H9 (cell line): ENCODE results near the gene SUPT20HL1. TPM values are rescaled to one million over a fixed set of nuclear protein-coding genes. Genes with fewer than 3 reads are reported as not detected.

Source experiments
- DNase-seq: peaks from one replicate; pipeline ENCODE4 v3.0.0-alpha.2; 2017
- H2AFZ ChIP-seq: one replicate; pipeline ENCODE4 v1.6.1; 2013; ENCODE audit warnings: mild to moderate bottlenecking, low read length, control low read depth, moderate library complexity
- H2AK5ac ChIP-seq: 2 replicates; pipeline ENCODE4 v1.6.1; 2013; ENCODE audit warnings: low read length, control low read depth, mixed read lengths; ENCODE audit not compliant: insufficient read length
- H2BK120ac ChIP-seq: one replicate; pipeline ENCODE4 v1.6.1; 2013; ENCODE audit warnings: low read depth, mild to moderate bottlenecking, low read length, control low read depth, inconsistent platforms; ENCODE audit not compliant: poor library complexity, severe bottlenecking
- H2BK12ac ChIP-seq: 2 replicates; pipeline ENCODE4 v1.6.1; 2013; ENCODE audit warnings: low read length, control low read depth, mixed read lengths, low read depth; ENCODE audit not compliant: insufficient read length
- H2BK15ac ChIP-seq: 2 replicates; pipeline ENCODE4 v1.6.1; 2013; ENCODE audit warnings: low read depth, low read length, control low read depth
- H2BK20ac ChIP-seq: one replicate; pipeline ENCODE4 v1.6.1; 2013; ENCODE audit warnings: low read depth, mild to moderate bottlenecking, low read length, control low read depth, inconsistent platforms; ENCODE audit not compliant: poor library complexity, severe bottlenecking
- H2BK5ac ChIP-seq: 2 replicates; pipeline ENCODE4 v1.6.1; 2013; ENCODE audit warnings: low read length, control low read depth, mixed read lengths; ENCODE audit not compliant: insufficient read length
- H3K14ac ChIP-seq: 2 replicates; pipeline ENCODE4 v1.6.1; 2013; ENCODE audit warnings: low read length, control low read depth; ENCODE audit not compliant: insufficient read depth
- H3K18ac ChIP-seq: 2 replicates; pipeline ENCODE4 v1.6.1; 2013; ENCODE audit warnings: low read depth, mild to moderate bottlenecking, mixed read lengths, low read length, control low read depth; ENCODE audit not compliant: insufficient read length
- H3K23ac ChIP-seq: 2 replicates; pipeline ENCODE4 v1.6.1; 2013; ENCODE audit warnings: low read length, control low read depth, mixed read lengths, low read depth; ENCODE audit not compliant: insufficient read length
- H3K23me2 ChIP-seq: 2 replicates; pipeline ENCODE4 v1.6.1; 2013; ENCODE audit warnings: low read depth, mild to moderate bottlenecking, mixed read lengths, low read length, control low read depth; ENCODE audit not compliant: insufficient read length, poor library complexity, severe bottlenecking
- H3K27ac ChIP-seq: 2 replicates; pipeline ENCODE4 v1.5.1; 2013; ENCODE audit warnings: low read length, control low read depth, mixed read lengths, low read depth; ENCODE audit not compliant: insufficient read length
- H3K27me3 ChIP-seq: 2 replicates; pipeline ENCODE4 v1.6.1; 2013; ENCODE audit warnings: low read length, control low read depth, inconsistent platforms; ENCODE audit not compliant: insufficient read depth
- H3K4ac ChIP-seq: 2 replicates; pipeline ENCODE4 v1.6.1; 2013; ENCODE audit warnings: low read depth, mild to moderate bottlenecking, control low read depth, inconsistent platforms, low read length, moderate library complexity
- H3K4me1 ChIP-seq: 2 replicates; pipeline ENCODE4 v1.6.1; 2013; ENCODE audit warnings: low read length, control low read depth, inconsistent platforms; ENCODE audit not compliant: insufficient read depth
- H3K4me2 ChIP-seq: 2 replicates; pipeline ENCODE4 v1.6.1; 2013; ENCODE audit warnings: low read length, control low read depth, mixed read lengths; ENCODE audit not compliant: insufficient read length, insufficient read depth
- H3K56ac ChIP-seq: 2 replicates; pipeline ENCODE4 v1.6.1; 2013; ENCODE audit warnings: low read depth, mild to moderate bottlenecking, mixed read lengths, low read length, control low read depth; ENCODE audit not compliant: insufficient read length
- H3K79me1 ChIP-seq: 2 replicates; pipeline ENCODE4 v1.6.1; 2013; ENCODE audit warnings: low read depth, mild to moderate bottlenecking, moderate library complexity, low read length, control low read depth, inconsistent platforms; ENCODE audit not compliant: insufficient read depth, poor library complexity, severe bottlenecking
- H3K79me2 ChIP-seq: 2 replicates; pipeline ENCODE4 v1.6.1; 2013; ENCODE audit warnings: low read length, control low read depth, inconsistent platforms; ENCODE audit not compliant: insufficient read depth
- H3K9ac ChIP-seq: 2 replicates; pipeline ENCODE4 v1.6.1; 2013; ENCODE audit warnings: low read length, control low read depth, mixed read lengths; ENCODE audit not compliant: insufficient read length; ENCODE audit errors: extremely low read depth
- H3K9me3 ChIP-seq: one replicate; pipeline ENCODE4 v1.6.1; 2013; ENCODE audit warnings: low read depth, low read length, inconsistent platforms; ENCODE audit not compliant: control insufficient read depth
- H3T11ph ChIP-seq: one replicate; pipeline ENCODE4 v1.6.1; 2013; ENCODE audit warnings: mild to moderate bottlenecking, low read length, control low read depth, inconsistent platforms
- H4K20me1 ChIP-seq: one replicate; pipeline ENCODE4 v1.6.1; 2013; ENCODE audit not compliant: control insufficient read depth, insufficient read length, insufficient read depth
- H4K5ac ChIP-seq: 2 replicates; pipeline ENCODE4 v1.6.1; 2013; ENCODE audit warnings: low read depth, mild to moderate bottlenecking, mixed read lengths, low read length, control low read depth; ENCODE audit not compliant: insufficient read length
- H4K8ac ChIP-seq: replicated peaks from 2 replicates; pipeline ENCODE4 v1.6.1; 2013; ENCODE audit warnings: low read length, control low read depth, mixed read lengths, low read depth; ENCODE audit not compliant: insufficient read length
- H4K91ac ChIP-seq: 2 replicates; pipeline ENCODE4 v1.6.1; 2013; ENCODE audit warnings: low read depth, mild to moderate bottlenecking, moderate library complexity, mixed read lengths, low read length, control low read depth; ENCODE audit not compliant: insufficient read length
- H3K27ac Mint-ChIP-seq, 3 experiments: 2 replicates in 2 of 3; 3 replicates in 1 of 3; pipeline ENCODE4 v1.8.0; 2020 to 2021; ENCODE audit warnings: mixed read lengths in 3 of 3, mild to moderate bottlenecking in 1 of 3, moderate library complexity in 1 of 3
- H3K27me3 Mint-ChIP-seq: 2 replicates; pipeline ENCODE4 v1.8.0; 2021; ENCODE audit warnings: low read depth, mild to moderate bottlenecking, moderate library complexity, mixed read lengths
- H3K36me3 Mint-ChIP-seq, 3 experiments: 2 replicates in 2 of 3; 3 replicates in 1 of 3; pipeline ENCODE4 v1.8.0; 2020 to 2021; ENCODE audit warnings: low read depth in 3 of 3, mixed read lengths in 3 of 3; ENCODE audit not compliant: insufficient read depth in 1 of 3
- H3K4me1 Mint-ChIP-seq, 2 experiments: 2 replicates each; pipeline ENCODE4 v1.8.0; 2020; ENCODE audit warnings: mixed read lengths in 2 of 2
- H3K4me3 Mint-ChIP-seq, 2 experiments: 2 replicates in 1 of 2; 3 replicates in 1 of 2; pipeline ENCODE4 v1.8.0; 2020 to 2021; ENCODE audit warnings: mild to moderate bottlenecking in 2 of 2, mixed read lengths in 2 of 2, moderate library complexity in 1 of 2
- H3K9me3 Mint-ChIP-seq, 2 experiments: 2 replicates in 1 of 2; 3 replicates in 1 of 2; pipeline ENCODE4 v1.8.0; 2020; ENCODE audit warnings: mild to moderate bottlenecking in 2 of 2, mixed read lengths in 2 of 2, moderate library complexity in 1 of 2
- CTCF ChIP-seq: fragments of 200-600 bp; sonication (generic); conservative IDR thresholded peaks from 3 replicates; pipeline ENCODE4 v1.8.0; 2021; ENCODE audit warnings: antibody characterized with exemption, mild to moderate bottlenecking
- WGBS: extraction: QIAGEN DNeasy Blood & Tissue Kit; methylation state at CpG from one replicate; pipeline ENCODE4 v1.1.7; 2013; ENCODE audit warnings: missing lambda C conversion rate, low lambda C conversion rate, mixed read lengths; ENCODE audit not compliant: insufficient read length; ENCODE audit errors: extremely low coverage; 5-methylcytosine and 5-hydroxymethylcytosine counted together
- total RNA-seq: library from RNA; stranded (reverse); gene quantifications from 2 replicates; pipeline ENCODE4 v1.2.1, GENCODE V29; 2021

Gene SUPT20HL1
- total RNA-seq, 1 experiment from 2014 or later: not detected

- Histone ChIP-seq H3K79me1 (no peaks in the 10 kb centered on the region), H3K56ac (no peak overlapping the region), H4K5ac (no peak overlapping the region), H3K14ac (no peak overlapping the region), H4K91ac (no peak overlapping the region), H3K27ac (no peak overlapping the region), H2BK120ac (no peak overlapping the region), H3K18ac (no peak overlapping the region), H3K9me3 (no peaks in the 10 kb centered on the region), H3K4me1 (peaks cover 11% of the 10 kb centered on the region; the same call in 1 of the 2 replicates), H3K27me3 (no peaks in the 10 kb centered on the region; the same call in 1 of the 2 replicates), H4K8ac (no peak overlapping the region), H3K23me2 (no peaks in the 10 kb centered on the region), H2BK12ac (no peak overlapping the region), H2AK5ac (no peak overlapping the region), H3K4me2 (no peak overlapping the region), H2BK20ac (no peak overlapping the region), H2BK5ac (no peak overlapping the region), H4K20me1 (no peaks in the 10 kb centered on the region), H3K79me2 (no peaks in the 10 kb centered on the region), H2AFZ (no peak overlapping the region), H3T11ph (no peak overlapping the region), H3K4ac (no peak overlapping the region), H2BK15ac (no peak overlapping the region), H3K9ac (no peak overlapping the region), H3K23ac (no peak overlapping the region)
- no peak for DNase-seq
- no peak for TF ChIP-seq CTCF
- no peaks in the 10 kb centered on the region for H3K36me3 Mint-ChIP-seq
- peaks cover 47 to 50% of the 10 kb centered on the region in 2 experiments for H3K4me1 Mint-ChIP-seq
- no peaks in the 10 kb centered on the region for H3K9me3 Mint-ChIP-seq
- 0 out of 2 replicates have a peak, but pooled peaks cover 2% of the 10 kb centered on the region for H3K27me3 Mint-ChIP-seq
- no peak overlapping the region for H3K4me3 Mint-ChIP-seq
- H3K27ac Mint-ChIP-seq: no peak overlapping the region
- no CpG with 5 or more reads among the region's 5 CpGs for WGBS
Observed at GRCh38 chrX:24391389-24391788, 30.9 kb downstream of the SUPT20HL1 start.
